Lower leg skin (tissue), 4 donors: ENCODE results near the gene SNAI3. TPM values are rescaled to one million over a fixed set of nuclear protein-coding genes. Genes with fewer than 3 reads are reported as not detected.

Source experiments
- DNase-seq, 2 donors: peaks; one replicate each; pipeline ENCODE4 v3.0.0-alpha.2; 2019; ENCODE audit warnings: low spot score in 2 of 2
- H3K4me3 ChIP-seq: fragments of 200-600 bp; sonication (generic); 2 replicates; pipeline ENCODE4 v1.5.1; 2017; ENCODE audit warnings: mild to moderate bottlenecking, low read depth; ENCODE audit not compliant: poor library complexity, severe bottlenecking
- CTCF ChIP-seq, 3 donors: fragments of 450-650 bp; IDR thresholded peaks; one replicate each; pipeline ENCODE4 v1.5.1; 2016; ENCODE audit warnings: antibody characterized with exemption in 3 of 3, mild to moderate bottlenecking in 3 of 3, moderate library complexity in 2 of 3
- POLR2A ChIP-seq, 2 donors: fragments of 450-650 bp; IDR thresholded peaks; one replicate each; pipeline ENCODE4 v1.6.1; 2016 to 2017; ENCODE audit warnings: antibody characterized with exemption in 2 of 2, mild to moderate bottlenecking in 1 of 2, moderate library complexity in 1 of 2
- WGBS, 2 donors: methylation state at CpG; one replicate each; pipeline ENCODE4 v1.1.5; 2018; 5-methylcytosine and 5-hydroxymethylcytosine counted together
- intact Hi-C: fragments of 100-400 bp; cut with DNase I; formaldehyde crosslinking; loops from one replicate; pipeline ENCODE4 v1.15.0; 2023; ENCODE audit warnings: low total_unique reads
- total RNA-seq, 4 donors: library from RNA; depleted of rRNA; stranded (reverse); fragments of >200 nt; gene quantifications; one replicate each; pipeline ENCODE4 v1.1.0, GENCODE V29; 2016

Gene SNAI3
- total RNA-seq, 4 donors from 2014 or later, result 0.17 to 0.81 (median 0.29) TPM

- no peak for DNase-seq
- H3K4me3 ChIP-seq, result no peak overlapping the region
- WGBS, 2 donors, result 89 to 91% methylated on average over 35 to 39 of the region's 47 CpGs
- TF ChIP-seq CTCF (IDR thresholded peaks at IDR 0.05) (no peak), POLR2A (IDR thresholded peaks at IDR 0.05) (no peak)
- intact Hi-C loops, result no loop called here
Observed at GRCh38 chr16:88697116-88697830, 11.0 kb upstream of the SNAI3 start.

DNA sequence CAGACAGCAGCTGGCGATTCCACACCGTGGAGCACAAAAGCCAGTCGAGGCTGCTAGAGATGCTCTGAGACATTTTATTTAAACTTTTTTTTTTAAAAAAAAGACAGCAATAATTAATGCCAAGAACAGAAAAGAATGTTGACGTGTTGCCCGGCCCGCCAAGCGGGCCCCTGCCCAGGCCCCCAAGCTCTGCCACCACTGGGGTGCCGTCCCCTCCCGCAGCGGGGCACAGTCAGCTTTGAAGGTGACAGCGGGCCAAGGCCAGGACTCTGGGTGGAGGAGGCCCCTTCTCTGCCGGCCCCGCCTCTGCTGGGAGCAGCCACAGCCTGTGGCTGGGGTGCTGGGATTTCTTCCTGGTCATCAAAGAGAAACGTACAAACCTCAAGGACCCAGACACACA, 10.1 kb upstream of the SNAI3 start:
- 86 to 89% methylated on average over 14 of the region's 14 CpGs for WGBS, 2 donors
- no peak for TF ChIP-seq CTCF (IDR thresholded peaks at IDR 0.05)
- no peak for TF ChIP-seq POLR2A (IDR thresholded peaks at IDR 0.05)
- intact Hi-C loops, result no loop called here

GRCh38 chr16:88695753-88696152, 9.4 kb upstream of the SNAI3 start:
- intact Hi-C loops, result no loop called here
- H3K4me3 ChIP-seq, result no peak overlapping the region
- DNase-seq, result no peak
- 93 to 96% methylated on average over 7 of the region's 7 CpGs for WGBS, 2 donors
- no peak for TF ChIP-seq CTCF (IDR thresholded peaks at IDR 0.05)
- no peak for TF ChIP-seq POLR2A (IDR thresholded peaks at IDR 0.05)

More for the DNA sequence above, 10.1 kb upstream of the SNAI3 start:
- H3K4me3 ChIP-seq, result no peak overlapping the region
- DNase-seq, result no peak

- DNase-seq, result no peak
- H3K4me3 ChIP-seq, result no peak overlapping the region
- TF ChIP-seq POLR2A (IDR thresholded peaks at IDR 0.05) (no peak), CTCF (IDR thresholded peaks at IDR 0.05) (no peak)
- 63 to 79% methylated on average over 8 to 15 of the region's 15 CpGs for WGBS, 2 donors
- intact Hi-C loops, result no loop called here
Observed at GRCh38 chr16:88695218-88695617, 8.9 kb upstream of the SNAI3 start.

GRCh38 chr16:88694221-88695087, 8.1 kb upstream of the SNAI3 start:
- no peak for DNase-seq
- 84 to 88% methylated on average over 34 to 35 of the region's 37 CpGs for WGBS, 2 donors
- no peak overlapping the region for H3K4me3 ChIP-seq
- intact Hi-C loops, result no loop called here
- no peak for TF ChIP-seq POLR2A (IDR thresholded peaks at IDR 0.05)
- TF ChIP-seq CTCF (IDR thresholded peaks at IDR 0.05), result no peak
